WTC11 (cell line): ENCODE measurements around the gene MAZ. TPM values are rescaled to one million over a fixed set of nuclear protein-coding genes. Genes with fewer than 3 reads are reported as not detected.

Source experiments
- ATAC-seq: fragments of 200-7000 bp; cut with Tn5 transposase; 2 replicates; pipeline ENCODE4 v1.10.0; 2021; ENCODE audit warnings: mild to moderate bottlenecking, moderate library complexity
- CTCF ChIA-PET: fragments of 300-600 bp; sonication (Branson Sonifier 250); formaldehyde crosslinking; loops from one replicate; lab custom pipeline; 2021; ENCODE audit warnings: antibody characterized with exemption; lab: Charles Lee
- POLR2A ChIA-PET: fragments of 350-600 bp; sonication (Branson Sonifier 250); formaldehyde crosslinking; loops from one replicate; lab custom pipeline; 2021; ENCODE audit warnings: antibody characterized with exemption; lab: Charles Lee
- DNase-seq: peaks from one replicate; pipeline ENCODE4 v3.0.0; 2021; ENCODE audit warnings: low spot score
- H3K27ac Mint-ChIP-seq: 2 replicates; pipeline ENCODE4 v1.8.0; 2021; ENCODE audit warnings: mixed read lengths
- H3K27me3 Mint-ChIP-seq: 2 replicates; pipeline ENCODE4 v1.8.0; 2021; ENCODE audit warnings: low read depth, mild to moderate bottlenecking, moderate library complexity, mixed read lengths
- H3K36me3 Mint-ChIP-seq: 2 replicates; pipeline ENCODE4 v1.8.0; 2021; ENCODE audit warnings: mixed read lengths
- H3K4me1 Mint-ChIP-seq: 2 replicates; pipeline ENCODE4 v1.8.0; 2022; ENCODE audit warnings: mixed read lengths
- H3K4me3 Mint-ChIP-seq: 2 replicates; pipeline ENCODE4 v1.8.0; 2021; ENCODE audit warnings: mild to moderate bottlenecking, moderate library complexity, mixed read lengths
- H3K9me3 Mint-ChIP-seq: 2 replicates; pipeline ENCODE4 v1.8.0; 2021; ENCODE audit warnings: mixed read lengths
- CBFB ChIP-seq: sonication (generic); formaldehyde crosslinking; IDR thresholded peaks from 2 replicates; pipeline ENCODE4 v1.8.1; 2022; ENCODE audit warnings: mild to moderate bottlenecking, low read depth, missing genetic modification reagents
- GABPB1 ChIP-seq: sonication (generic); formaldehyde crosslinking; IDR thresholded peaks from 2 replicates; pipeline ENCODE4 v1.8.1; 2023; ENCODE audit warnings: mild to moderate bottlenecking, missing genetic modification reagents
- MAX ChIP-seq: sonication (generic); formaldehyde crosslinking; IDR thresholded peaks from 2 replicates; pipeline ENCODE4 v1.8.0; 2022; ENCODE audit warnings: mild to moderate bottlenecking, missing genetic modification reagents
- SMAD3 ChIP-seq: sonication (generic); formaldehyde crosslinking; IDR thresholded peaks from 2 replicates; pipeline ENCODE4 v1.8.0; 2022; ENCODE audit warnings: missing genetic modification reagents, mild to moderate bottlenecking, borderline replicate concordance
- ZNF671 ChIP-seq: fragments of 250-450 bp; sonication (Bioruptor Pico); IDR thresholded peaks from 2 replicates; pipeline ENCODE4 v1.8.0; 2021; ENCODE audit warnings: mild to moderate bottlenecking
- total RNA-seq: library from RNA; stranded (reverse); gene quantifications from 3 replicates; pipeline ENCODE4 v1.2.3, GENCODE V29; 2021

Gene MAZ
- total RNA-seq, 1 experiment from 2014 or later: 405 TPM

GRCh38 chr16:29858149-29858849 lies 52.0 kb downstream of the MAZ start:
- CTCF ChIA-PET: interaction anchor here (0.7 to 2.8 kb wide), 2 partner anchors 10 to 908 kb away, joined by 4 to 25 read pairs; no protein-coding TSS in a partner anchor
- Mint-ChIP-seq H3K36me3 (peaks cover 13% of the 10 kb centered on the region), H3K4me3 (no peak overlapping the region), H3K27ac (peak overlapping the region; percentile 71; the same call in 1 of the 2 replicates), H3K27me3 (no peaks in the 10 kb centered on the region), H3K4me1 (peaks cover 12% of the 10 kb centered on the region), H3K9me3 (no peaks in the 10 kb centered on the region)
- POLR2A ChIA-PET: no interaction called here
- ATAC-seq (no peak), DNase-seq (no peak)
- TF ChIP-seq CBFB (CRISPR knock-in tag): no peak

- no peaks in the 10 kb centered on the region for H3K27me3 Mint-ChIP-seq
- ATAC-seq (no peak), DNase-seq (no peak)
- H3K9me3 Mint-ChIP-seq: no peaks in the 10 kb centered on the region
- ChIA-PET POLR2A (no interaction called here), CTCF (no interaction called here)
- no peak overlapping the region for H3K27ac Mint-ChIP-seq
- H3K4me1 Mint-ChIP-seq: peaks cover 12% of the 10 kb centered on the region
- no peak overlapping the region for H3K4me3 Mint-ChIP-seq
- peaks cover 13% of the 10 kb centered on the region for H3K36me3 Mint-ChIP-seq
- no peak for TF ChIP-seq ZNF671 (CRISPR knock-in tag)
- no peak for TF ChIP-seq MAX (CRISPR knock-in tag)
- no peak for TF ChIP-seq SMAD3 (CRISPR knock-in tag)
These were observed 52.6 kb downstream of the MAZ start for GRCh38 chr16:29858974-29859373.

DNA sequence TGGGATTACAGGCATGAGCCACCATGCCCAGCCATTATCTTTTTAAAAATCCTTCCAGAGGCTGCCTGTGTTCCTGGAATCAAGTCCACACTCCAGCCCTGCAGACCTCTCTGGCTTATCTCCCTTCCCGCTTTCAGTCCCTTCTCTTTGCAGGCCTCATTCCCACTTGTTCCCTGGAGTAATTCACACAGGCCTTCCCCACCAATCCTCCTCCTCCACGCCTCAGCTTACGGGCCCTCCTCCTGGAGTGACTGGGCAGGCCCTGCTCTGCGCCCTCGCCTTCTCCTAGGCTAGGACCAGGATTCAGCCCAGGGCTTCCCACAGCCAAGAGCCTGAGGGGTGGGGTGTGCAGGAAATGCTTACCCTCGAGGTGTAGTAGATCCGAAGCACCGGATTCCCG lies 53.9 kb downstream of the MAZ start:
- DNase-seq (no peak), ATAC-seq (no peak)
- Mint-ChIP-seq H3K27me3 (no peaks in the 10 kb centered on the region), H3K4me3 (no peak overlapping the region), H3K36me3 (peaks cover 13% of the 10 kb centered on the region), H3K4me1 (peaks cover 12% of the 10 kb centered on the region), H3K9me3 (no peaks in the 10 kb centered on the region), H3K27ac (0 out of 2 replicates have a peak overlapping the region, but pooled peaks have one; percentile 7)
- no peak for TF ChIP-seq GABPB1
- ChIA-PET CTCF (interaction anchor here (1.1 kb wide), 1 partner anchor 12 kb away, joined by 5 read pairs; no protein-coding TSS in a partner anchor), POLR2A (no interaction called here)

Other genes starting within 250 kb of the MAZ start
- gene SPN, start 143.3 kb upstream of the MAZ start, total RNA-seq: 2.3 to 2.4 TPM (median 2.3 TPM) in 3 replicates
- gene QPRT, start 127.3 kb upstream of the MAZ start, total RNA-seq: 138 to 187 TPM (median 182 TPM) in 3 replicates
- gene C16orf54, start 60.5 kb upstream of the MAZ start, total RNA-seq: 0.09 to 0.14 TPM (median 0.11 TPM) in 3 replicates
- not detected in 3 replicates for gene ZG16, start 28.3 kb upstream of the MAZ start, total RNA-seq
- 165 to 182 TPM (median 175 TPM) in 3 replicates for gene KIF22, start 15.8 kb upstream of the MAZ start, total RNA-seq
- gene PRRT2, start 5.7 kb downstream of the MAZ start, total RNA-seq: 20.5 to 25.3 TPM (median 23.6 TPM) in 3 replicates
- gene PAGR1, start 9.6 kb downstream of the MAZ start, total RNA-seq: 60.1 to 69.0 TPM (median 66.8 TPM) in 3 replicates
- 8.9 to 10.8 TPM (median 10.0 TPM) in 3 replicates for gene MVP, start 13.9 kb downstream of the MAZ start, total RNA-seq
- gene CDIPT, start 56.7 kb downstream of the MAZ start, total RNA-seq: 70.7 to 71.7 TPM (median 70.9 TPM) in 3 replicates
- 58.2 to 68.5 TPM (median 64.2 TPM) in 3 replicates for gene SEZ6L2, start 93.0 kb downstream of the MAZ start, total RNA-seq
- gene ASPHD1, start 94.0 kb downstream of the MAZ start, total RNA-seq: 17.6 to 26.9 TPM (median 20.2 TPM) in 3 replicates
- 18.5 to 20.9 TPM (median 19.4 TPM) in 3 replicates for gene KCTD13, start 119.7 kb downstream of the MAZ start, total RNA-seq
- gene TMEM219, start 155.6 kb downstream of the MAZ start, total RNA-seq: 69.6 to 87.6 TPM (median 78.0 TPM) in 3 replicates
- gene TAOK2, start 167.3 kb downstream of the MAZ start, total RNA-seq: 38.3 to 42.4 TPM (median 39.2 TPM) in 3 replicates
- 18.9 to 21.2 TPM (median 21.1 TPM) in 3 replicates for gene HIRIP3, start 189.1 kb downstream of the MAZ start, total RNA-seq
- 87.6 to 101 TPM (median 92.4 TPM) in 3 replicates for gene INO80E, start 189.7 kb downstream of the MAZ start, total RNA-seq
- 10.8 to 16.6 TPM (median 16.4 TPM) in 3 replicates for gene DOC2A, start 204.5 kb downstream of the MAZ start, total RNA-seq
- not detected in 3 replicates for gene C16orf92, start 216.7 kb downstream of the MAZ start, total RNA-seq
- 28.1 to 30.3 TPM (median 30.2 TPM) in 3 replicates for gene TLCD3B, start 224.7 kb downstream of the MAZ start, total RNA-seq